ENCODE data around the gene SH3BP4. TPM values are rescaled to one million over a fixed set of nuclear protein-coding genes. Genes with fewer than 3 reads are reported as not detected.
A peak's percentile ranks its signal among the peaks of the same experiment; 100 is the strongest.

The SH3BP4 gene
- polyA plus RNA-seq, 1 donor (not counting 4 experiments of a cell fraction or from before 2014, with no cell fraction given), result 50.4 TPM

- Histone ChIP-seq H4K20me1 (ENCODE audit: control insufficient read depth, extremely low read depth, insufficient read depth, low read length) (no peaks in the 10 kb centered on the region), H3K79me2 (ENCODE audit: control insufficient read depth, insufficient read depth, low read length) (no peaks in the 10 kb centered on the region), H3K9ac (ENCODE audit: control insufficient read depth, extremely low read depth, insufficient read depth, low read length) (no peak overlapping the region), H3K9me3 (ENCODE audit: control insufficient read depth, low read depth, low read length) (no peaks in the 10 kb centered on the region), H2AFZ (ENCODE audit: control insufficient read depth, low read length) (no peak overlapping the region), H3K9me1 (ENCODE audit: control insufficient read depth, extremely low read depth, insufficient read depth, low read length) (no peaks in the 10 kb centered on the region), H3K4me3 (ENCODE audit: control insufficient read depth in 2 of 3, extremely low read depth in 1 of 3, insufficient read depth in 2 of 3, low read depth in 1 of 3, low read length in 3 of 3) (no peak overlapping the region), H3K4me2 (ENCODE audit: control insufficient read depth, extremely low read depth, insufficient read depth, low read depth, low read length) (no peak overlapping the region), H3K27ac (ENCODE audit: control insufficient read depth, insufficient read depth, low read length) (no peak overlapping the region), H3K36me3 (ENCODE audit: control insufficient read depth in 2 of 2, extremely low read depth in 1 of 2, insufficient read depth in 2 of 2, low read length in 2 of 2) (no peaks in the 10 kb centered on the region), H3K27me3 (ENCODE audit: control insufficient read depth, extremely low read depth, insufficient read depth, low read length) (peaks cover 22% of the 10 kb centered on the region), H3K4me1 (ENCODE audit: control insufficient read depth, extremely low read depth, insufficient read depth, low read length) (no peaks in the 10 kb centered on the region)
- no peak for FAIRE-seq
- dilution Hi-C loops (cut with MboI; ENCODE audit: extremely low pct_ligation_motif_present, low sequenced_read_pairs), result no loop called here
- TF ChIP-seq, protein P1, sequence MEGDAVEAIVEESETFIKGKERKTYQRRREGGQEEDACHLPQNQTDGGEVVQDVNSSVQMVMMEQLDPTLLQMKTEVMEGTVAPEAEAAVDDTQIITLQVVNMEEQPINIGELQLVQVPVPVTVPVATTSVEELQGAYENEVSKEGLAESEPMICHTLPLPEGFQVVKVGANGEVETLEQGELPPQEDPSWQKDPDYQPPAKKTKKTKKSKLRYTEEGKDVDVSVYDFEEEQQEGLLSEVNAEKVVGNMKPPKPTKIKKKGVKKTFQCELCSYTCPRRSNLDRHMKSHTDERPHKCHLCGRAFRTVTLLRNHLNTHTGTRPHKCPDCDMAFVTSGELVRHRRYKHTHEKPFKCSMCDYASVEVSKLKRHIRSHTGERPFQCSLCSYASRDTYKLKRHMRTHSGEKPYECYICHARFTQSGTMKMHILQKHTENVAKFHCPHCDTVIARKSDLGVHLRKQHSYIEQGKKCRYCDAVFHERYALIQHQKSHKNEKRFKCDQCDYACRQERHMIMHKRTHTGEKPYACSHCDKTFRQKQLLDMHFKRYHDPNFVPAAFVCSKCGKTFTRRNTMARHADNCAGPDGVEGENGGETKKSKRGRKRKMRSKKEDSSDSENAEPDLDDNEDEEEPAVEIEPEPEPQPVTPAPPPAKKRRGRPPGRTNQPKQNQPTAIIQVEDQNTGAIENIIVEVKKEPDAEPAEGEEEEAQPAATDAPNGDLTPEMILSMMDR (optimal IDR thresholded peaks at IDR 0.05 in 1 of 3, IDR thresholded peaks at IDR 0.05 in 1 of 3, conservative IDR thresholded peaks at IDR 0.05 in 1 of 3; ENCODE audit: extremely low read depth in 1 of 3, insufficient read depth in 2 of 3, low read length in 3 of 3), result no peak
- TF ChIP-seq EZH2 (IDR thresholded peaks at IDR 0.05; ENCODE audit: low read length), result no peak
- no peak for DNase-seq (ENCODE audit: low read depth, low spot score)
Observed at GRCh38 chr2:235086481-235087184, 134.8 kb downstream of the SH3BP4 start.

GRCh38 chr2:235087832-235088495 lies 136.1 kb downstream of the SH3BP4 start:
- DNase-seq (ENCODE audit: low read depth, low spot score), result no peak
- no peaks in the 10 kb centered on the region for H3K9me1 ChIP-seq (ENCODE audit: control insufficient read depth, extremely low read depth, insufficient read depth, low read length)
- H4K20me1 ChIP-seq (ENCODE audit: control insufficient read depth, extremely low read depth, insufficient read depth, low read length), result no peaks in the 10 kb centered on the region
- no peak overlapping the region for H3K4me3 ChIP-seq (ENCODE audit: control insufficient read depth in 2 of 3, extremely low read depth in 1 of 3, insufficient read depth in 2 of 3, low read depth in 1 of 3, low read length in 3 of 3)
- H3K36me3 ChIP-seq (ENCODE audit: control insufficient read depth in 2 of 2, extremely low read depth in 1 of 2, insufficient read depth in 2 of 2, low read length in 2 of 2), result no peaks in the 10 kb centered on the region
- peak overlapping the region; percentile 49 for H3K4me2 ChIP-seq (ENCODE audit: control insufficient read depth, extremely low read depth, insufficient read depth, low read depth, low read length)
- peak overlapping the region; percentile 32 for H2AFZ ChIP-seq (ENCODE audit: control insufficient read depth, low read length)
- no peaks in the 10 kb centered on the region for H3K79me2 ChIP-seq (ENCODE audit: control insufficient read depth, insufficient read depth, low read length)
- H3K9ac ChIP-seq (ENCODE audit: control insufficient read depth, extremely low read depth, insufficient read depth, low read length), result no peak overlapping the region
- TF ChIP-seq, protein P1 (optimal IDR thresholded peaks at IDR 0.05 in 1 of 3, IDR thresholded peaks at IDR 0.05 in 1 of 3, conservative IDR thresholded peaks at IDR 0.05 in 1 of 3; ENCODE audit: extremely low read depth in 1 of 3, insufficient read depth in 2 of 3, low read length in 3 of 3), result no peak
- TF ChIP-seq EZH2 (IDR thresholded peaks at IDR 0.05; ENCODE audit: low read length), result no peak
- FAIRE-seq, result no peak
- dilution Hi-C loops (cut with MboI; ENCODE audit: extremely low pct_ligation_motif_present, low sequenced_read_pairs), result no loop called here
- H3K27ac ChIP-seq (ENCODE audit: control insufficient read depth, insufficient read depth, low read length), result no peak overlapping the region
- H3K27me3 ChIP-seq (ENCODE audit: control insufficient read depth, extremely low read depth, insufficient read depth, low read length), result peaks cover 22% of the 10 kb centered on the region
- no peaks in the 10 kb centered on the region for H3K4me1 ChIP-seq (ENCODE audit: control insufficient read depth, extremely low read depth, insufficient read depth, low read length)
- no peaks in the 10 kb centered on the region for H3K9me3 ChIP-seq (ENCODE audit: control insufficient read depth, low read depth, low read length)
